Hematopoietic multipotent progenitor cell treated with erythropoietin and hydrocortisone succinate and interleukin-3 and kit ligand, for 17 days (in vitro differentiated cells): ENCODE data around the gene SLC6A7.

Experiments
- DNase-seq: peaks from one replicate; pipeline ENCODE4 v3.0.0-alpha.2; 2015; ENCODE audit warnings: low spot score

Gene SLC6A7

GRCh38 chr5:150155258-150156026 lies 34.4 kb upstream of the SLC6A7 start, which contains the start of gene PDGFRB:
TSS of gene PDGFRB (minus strand) at chr5:150155845. CDS start at chr5:150137047, 18,798 bp downstream.
- no peak for DNase-seq

- no peak for DNase-seq
Observed at GRCh38 chr5:150156027-150156368, 33.9 kb upstream of the SLC6A7 start.

- DNase-seq: no peak
Observed at GRCh38 chr5:150156540-150156939, 33.3 kb upstream of the SLC6A7 start.

- DNase-seq: no peak
Observed at GRCh38 chr5:150157168-150157567, 32.7 kb upstream of the SLC6A7 start.

- no peak for DNase-seq
Observed at GRCh38 chr5:150158170-150158949, 31.5 kb upstream of the SLC6A7 start.

- DNase-seq: no peak
Observed at GRCh38 chr5:150159031-150159430, 30.8 kb upstream of the SLC6A7 start.

GRCh38 chr5:150159741-150160179 lies 30.1 kb upstream of the SLC6A7 start:
- DNase-seq: no peak

GRCh38 chr5:150160448-150161081 lies 29.3 kb upstream of the SLC6A7 start:
- DNase-seq: no peak

- peak; percentile 55 for DNase-seq
Observed at GRCh38 chr5:150161242-150162141, 28.4 kb upstream of the SLC6A7 start.

- no peak for DNase-seq
Observed at GRCh38 chr5:150162142-150162513, 27.7 kb upstream of the SLC6A7 start.

- DNase-seq: no peak
Observed at GRCh38 chr5:150163035-150163434, 26.8 kb upstream of the SLC6A7 start.

- no peak for DNase-seq
Observed at GRCh38 chr5:150163547-150164059, 26.3 kb upstream of the SLC6A7 start.

- DNase-seq: no peak
Observed at GRCh38 chr5:150164211-150164980, 25.5 kb upstream of the SLC6A7 start.

GRCh38 chr5:150166037-150166649 lies 23.7 kb upstream of the SLC6A7 start:
- DNase-seq: no peak

- no peak for DNase-seq
Observed at GRCh38 chr5:150166650-150167511, 23.0 kb upstream of the SLC6A7 start, which contains the start of gene CDX1. TSS of gene CDX1 (plus strand) at chr5:150166778. CDS start at chr5:150166877, 99 bp downstream.

- no peak for DNase-seq
Observed at GRCh38 chr5:150167512-150167850, 22.4 kb upstream of the SLC6A7 start.

- no peak for DNase-seq
Observed at GRCh38 chr5:150167908-150168307, 22.0 kb upstream of the SLC6A7 start.

- DNase-seq: no peak
Observed at GRCh38 chr5:150168864-150169263, 21.0 kb upstream of the SLC6A7 start.

- DNase-seq: no peak
Observed at GRCh38 chr5:150172145-150172544, 17.7 kb upstream of the SLC6A7 start.
